ENCODE results near the gene RFNG. TPM values are rescaled to one million over a fixed set of nuclear protein-coding genes. Genes with fewer than 3 reads are reported as not detected.
A peak's percentile ranks its signal among the peaks of the same experiment; 100 is the strongest.

RFNG gene
- total and polyA plus RNA-seq, 2 of the 13 experiments (the other 11 are each of a cell fraction or from before 2014, with no cell fraction given), result 61.4 to 64.0 TPM

DNA sequence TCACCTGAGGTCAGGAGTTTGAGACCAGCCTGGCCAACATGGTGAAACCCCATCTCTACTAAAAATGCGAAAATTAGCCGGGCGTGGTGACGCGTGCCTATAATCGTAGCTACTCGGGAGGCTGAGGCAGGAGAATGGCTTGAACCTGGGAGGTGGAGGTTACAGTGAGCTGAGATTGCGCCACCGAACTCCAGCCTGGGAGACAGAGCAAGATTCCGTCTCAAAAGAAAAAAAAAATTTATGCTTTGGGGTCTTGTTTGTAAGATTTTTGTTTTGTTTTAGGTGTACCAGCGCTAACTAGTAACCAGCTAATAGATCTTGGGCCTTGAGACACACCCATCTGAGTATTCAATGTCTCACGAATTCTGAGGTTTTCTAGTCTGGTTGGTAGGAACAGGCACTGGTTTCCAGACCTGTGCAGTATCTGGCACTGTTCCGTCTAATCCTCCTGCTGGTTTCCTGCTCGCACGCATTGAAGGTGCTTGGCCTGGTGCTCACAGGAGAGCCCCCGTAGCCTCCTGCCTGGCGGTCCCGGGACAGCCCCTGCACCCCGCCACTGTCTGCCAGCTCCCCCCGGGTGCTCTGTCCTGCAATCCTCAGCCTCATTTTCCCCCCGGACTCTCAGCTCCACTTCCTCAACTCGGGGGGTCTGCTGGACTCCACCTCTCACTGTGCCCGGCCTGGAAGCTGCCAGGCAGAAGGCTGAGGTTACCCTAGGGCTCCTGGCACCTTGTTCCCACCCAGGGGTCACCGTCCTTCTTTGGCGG lies 24.6 kb upstream of the RFNG start:
- H3K4me2 ChIP-seq (ENCODE audit: low read depth, low read length), result no peak overlapping the region
- H3K4me3 ChIP-seq (replicated peaks in 1 of 3; ENCODE audit: insufficient read depth in 1 of 3, low read depth in 2 of 3, low read length in 3 of 3), result no peak overlapping the region
- peaks cover 21 to 28% of the 10 kb centered on the region in 2 experiments for H3K36me3 ChIP-seq (replicated peaks in 1 of 2; ENCODE audit: control insufficient read depth in 1 of 2, insufficient read depth in 2 of 2, low read length in 2 of 2)
- 78% methylated on average over 25 of the region's 25 CpGs for WGBS (ENCODE audit: low lambda C conversion rate)
- BruUV-seq (replicated peaks), result no TSS peak
- H3K9me3 ChIP-seq (ENCODE audit: low read length), result no peaks in the 10 kb centered on the region
- peaks cover 0 to 5% of the 10 kb centered on the region in 2 experiments; a peak in 2 of 5 replicates for H3K27me3 ChIP-seq (ENCODE audit: control insufficient read depth in 1 of 2, insufficient read depth in 2 of 2, low read length in 2 of 2)
- H2AFZ ChIP-seq (ENCODE audit: low read length), result no peak overlapping the region
- FAIRE-seq (no peak), DNase-seq (ENCODE audit: low spot score) (no peak), ATAC-seq (peak; percentile 11)
- in situ Hi-C loops (cut with HindIII; ENCODE audit: extremely low pct_ligation_motif_present, low pct_unique_long_range_greater_than_20kb) (no loop called here), intact Hi-C loops (cut with micrococcal nuclease; ENCODE audit: unreplicated experiment) (no loop called here)
- CTCF ChIA-PET (ENCODE audit: low intra/inter-chr PET ratio, low total read pairs), result no interaction called here
- no peak overlapping the region for H3K9ac ChIP-seq (ENCODE audit: insufficient read depth, low read depth, low read length)
- H3K4me1 ChIP-seq (ENCODE audit: insufficient read depth, low read length), result peaks cover 12% of the 10 kb centered on the region
- H3K79me2 ChIP-seq (ENCODE audit: insufficient read depth, low read length), result no peaks in the 10 kb centered on the region
- H4K20me1 ChIP-seq (ENCODE audit: insufficient read depth, low read length), result peaks cover 19% of the 10 kb centered on the region; the same call in 1 of the 2 replicates
- no peak overlapping the region for H3K27ac ChIP-seq (ENCODE audit: extremely low read length, insufficient read depth, low read length)
- POLR2A ChIA-PET, result interaction anchor here (1.2 to 1.9 kb wide), 6 partner anchors 10 to 30 kb away, joined by 3 to 9 read pairs (median 4); partner anchors contain the start of gene FASN
- TF ChIP-seq HNRNPL (IDR thresholded peaks at IDR 0.05; ENCODE audit: low read depth, low read length) (no peak), SMYD3 (CRISPR knock-in tag; IDR thresholded peaks at IDR 0.05) (peak; percentile 23; the same call in 1 of the 2 replicates), HMG20A (CRISPR knock-in tag; IDR thresholded peaks at IDR 0.05; ENCODE audit: borderline replicate concordance) (no peak), MTF1 (CRISPR knock-in tag; IDR thresholded peaks at IDR 0.05) (peak; percentile 67; the same call in 1 of the 2 replicates), ZNF350 (CRISPR knock-in tag; IDR thresholded peaks at IDR 0.05; ENCODE audit: borderline replicate concordance, low read depth) (no peak), IKZF1 (IDR thresholded peaks at IDR 0.05) (no peak), TAF15 (IDR thresholded peaks at IDR 0.05; ENCODE audit: low read depth, low read length, poor library complexity, severe bottlenecking) (peak; percentile 86), FOXO1 (CRISPR knock-in tag; IDR thresholded peaks at IDR 0.05) (no peak), MIER3 (CRISPR knock-in tag; IDR thresholded peaks at IDR 0.05; ENCODE audit: borderline replicate concordance) (no peak), ZNF7 (CRISPR knock-in tag; IDR thresholded peaks at IDR 0.05) (no peak), ZNF101 (CRISPR knock-in tag; IDR thresholded peaks at IDR 0.05; ENCODE audit: borderline replicate concordance, low read depth) (peak; percentile 77; the same call in 1 of the 2 replicates), KDM5A (IDR thresholded peaks at IDR 0.05; ENCODE audit: borderline replicate concordance, low read length) (no peak), FOSL1 (CRISPR knock-in tag; IDR thresholded peaks at IDR 0.05; ENCODE audit: borderline replicate concordance) (peak; percentile 24; the same call in 1 of the 2 replicates), FIP1L1 (IDR thresholded peaks at IDR 0.05; ENCODE audit: borderline replicate concordance, insufficient read depth, low read depth, low read length) (0 out of 2 replicates have a peak, but pooled peaks have one; percentile 44), ZNF773 (CRISPR knock-in tag; IDR thresholded peaks at IDR 0.05; ENCODE audit: borderline replicate concordance) (0 out of 2 replicates have a peak, but pooled peaks have one; percentile 49), PCBP1 (IDR thresholded peaks at IDR 0.05; ENCODE audit: borderline replicate concordance, low read depth, low read length) (no peak), ZSCAN21 (CRISPR knock-in tag; IDR thresholded peaks at IDR 0.05; ENCODE audit: borderline replicate concordance) (peak; percentile 61; the same call in 1 of the 2 replicates), REL (CRISPR knock-in tag; conservative IDR thresholded peaks at IDR 0.05) (no peak; the same call in 1 of the 2 replicates), ZNF501 (CRISPR knock-in tag; IDR thresholded peaks at IDR 0.05) (0 out of 2 replicates have a peak, but pooled peaks have one; percentile 50)
- TF ChIP-seq, protein P1, sequence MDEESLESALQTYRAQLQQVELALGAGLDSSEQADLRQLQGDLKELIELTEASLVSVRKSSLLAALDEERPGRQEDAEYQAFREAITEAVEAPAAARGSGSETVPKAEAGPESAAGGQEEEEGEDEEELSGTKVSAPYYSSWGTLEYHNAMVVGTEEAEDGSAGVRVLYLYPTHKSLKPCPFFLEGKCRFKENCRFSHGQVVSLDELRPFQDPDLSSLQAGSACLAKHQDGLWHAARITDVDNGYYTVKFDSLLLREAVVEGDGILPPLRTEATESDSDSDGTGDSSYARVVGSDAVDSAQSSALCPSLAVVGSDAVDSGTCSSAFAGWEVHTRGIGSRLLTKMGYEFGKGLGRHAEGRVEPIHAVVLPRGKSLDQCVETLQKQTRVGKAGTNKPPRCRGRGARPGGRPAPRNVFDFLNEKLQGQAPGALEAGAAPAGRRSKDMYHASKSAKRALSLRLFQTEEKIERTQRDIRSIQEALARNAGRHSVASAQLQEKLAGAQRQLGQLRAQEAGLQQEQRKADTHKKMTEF (CRISPR knock-in tag; IDR thresholded peaks at IDR 0.05), result 0 out of 2 replicates have a peak, but pooled peaks have one; percentile 10
- TF ChIP-seq, protein P2, sequence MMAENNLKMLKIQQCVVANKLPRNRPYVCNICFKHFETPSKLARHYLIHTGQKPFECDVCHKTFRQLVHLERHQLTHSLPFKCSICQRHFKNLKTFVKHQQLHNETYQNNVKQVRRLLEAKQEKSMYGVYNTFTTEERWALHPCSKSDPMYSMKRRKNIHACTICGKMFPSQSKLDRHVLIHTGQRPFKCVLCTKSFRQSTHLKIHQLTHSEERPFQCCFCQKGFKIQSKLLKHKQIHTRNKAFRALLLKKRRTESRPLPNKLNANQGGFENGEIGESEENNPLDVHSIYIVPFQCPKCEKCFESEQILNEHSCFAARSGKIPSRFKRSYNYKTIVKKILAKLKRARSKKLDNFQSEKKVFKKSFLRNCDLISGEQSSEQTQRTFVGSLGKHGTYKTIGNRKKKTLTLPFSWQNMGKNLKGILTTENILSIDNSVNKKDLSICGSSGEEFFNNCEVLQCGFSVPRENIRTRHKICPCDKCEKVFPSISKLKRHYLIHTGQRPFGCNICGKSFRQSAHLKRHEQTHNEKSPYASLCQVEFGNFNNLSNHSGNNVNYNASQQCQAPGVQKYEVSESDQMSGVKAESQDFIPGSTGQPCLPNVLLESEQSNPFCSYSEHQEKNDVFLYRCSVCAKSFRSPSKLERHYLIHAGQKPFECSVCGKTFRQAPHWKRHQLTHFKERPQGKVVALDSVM (CRISPR knock-in tag; IDR thresholded peaks at IDR 0.05), result peak; percentile 66; the same call in 1 of the 2 replicates
